SK-N-SH treated with all-trans-retinoic acid at 6 μM for 48 hours (cell line): ENCODE measurements around the gene PRR30.
"Not testable (repeated sequence)": the region's sequence is repeated elsewhere in the genome, so short reads cannot be mapped to it uniquely, and the experiment has no call there.

Experiments used
- ATAC-seq: fragments of 200-7000 bp; cut with Tn5 transposase; 3 replicates; pipeline ENCODE4 v1.9.1; 2020; ENCODE audit warnings: mild to moderate bottlenecking, moderate library complexity
- BACH2 ChIP-seq: fragments of 250-450 bp; sonication (Bioruptor Pico); IDR thresholded peaks from 2 replicates; pipeline ENCODE4 v1.9.0; 2021; ENCODE audit warnings: mild to moderate bottlenecking, borderline replicate concordance
- CSDC2 ChIP-seq: fragments of 250-450 bp; sonication (Bioruptor Pico); IDR thresholded peaks from 2 replicates; pipeline ENCODE4 v1.5.0; 2020; ENCODE audit warnings: mild to moderate bottlenecking, moderate library complexity
- GLIS3 ChIP-seq: fragments of 250-450 bp; sonication (Bioruptor Pico); IDR thresholded peaks from 2 replicates; pipeline ENCODE4 v1.5.0; 2020; ENCODE audit warnings: mild to moderate bottlenecking, moderate library complexity
- OSR1 ChIP-seq: fragments of 250-450 bp; sonication (Bioruptor Pico); IDR thresholded peaks from 2 replicates; pipeline ENCODE4 v1.8.0; 2022; ENCODE audit warnings: moderate library complexity, mild to moderate bottlenecking, inconsistent platforms
- RARB ChIP-seq: fragments of 250-450 bp; sonication (Bioruptor Pico); IDR thresholded peaks from 2 replicates; pipeline ENCODE4 v1.8.0; 2021; ENCODE audit warnings: mild to moderate bottlenecking, moderate library complexity
- TCF4 ChIP-seq: fragments of 250-450 bp; sonication (Bioruptor Pico); IDR thresholded peaks from 2 replicates; pipeline ENCODE4 v1.8.0; 2021; ENCODE audit warnings: mild to moderate bottlenecking, moderate library complexity, borderline replicate concordance
- TOX ChIP-seq: fragments of 250-450 bp; sonication (Bioruptor Pico); IDR thresholded peaks from 2 replicates; pipeline ENCODE4 v1.8.0; 2021; ENCODE audit warnings: mild to moderate bottlenecking, moderate library complexity, borderline replicate concordance
- ZC3H10 ChIP-seq: fragments of 250-450 bp; sonication (Bioruptor Pico); IDR thresholded peaks from 2 replicates; pipeline ENCODE4 v1.5.1; 2021; ENCODE audit warnings: mild to moderate bottlenecking, moderate library complexity
- ZFP3 ChIP-seq: fragments of 250-450 bp; sonication (Bioruptor Pico); IDR thresholded peaks from 2 replicates; pipeline ENCODE4 v1.5.0; 2020; ENCODE audit warnings: mild to moderate bottlenecking, moderate library complexity
- ZFP30 ChIP-seq: fragments of 450-650 bp; formaldehyde crosslinking; IDR thresholded peaks from 2 replicates; pipeline ENCODE4 v1.5.0; 2022; ENCODE audit warnings: mild to moderate bottlenecking, moderate library complexity
- ZNF565 ChIP-seq: fragments of 450-650 bp; formaldehyde crosslinking; conservative IDR thresholded peaks from 2 replicates; pipeline ENCODE4 v1.5.0; 2020; ENCODE audit warnings: low read depth, mild to moderate bottlenecking, moderate library complexity
- ZNF70 ChIP-seq: fragments of 450-650 bp; formaldehyde crosslinking; IDR thresholded peaks from 2 replicates; pipeline ENCODE4 v1.5.0; 2020; ENCODE audit warnings: mild to moderate bottlenecking, moderate library complexity
- TF ChIP-seq, protein P1 (sequence below): fragments of 250-450 bp; sonication (Bioruptor Pico); IDR thresholded peaks from 2 replicates; pipeline ENCODE4 v1.5.0; 2020; ENCODE audit warnings: mild to moderate bottlenecking, moderate library complexity
- TF ChIP-seq, protein P2 (sequence below): fragments of 250-450 bp; sonication (Bioruptor Pico); IDR thresholded peaks from 2 replicates; pipeline ENCODE4 v1.8.0; 2021; ENCODE audit warnings: low read depth, mild to moderate bottlenecking, moderate library complexity, borderline replicate concordance

The PRR30 gene

DNA sequence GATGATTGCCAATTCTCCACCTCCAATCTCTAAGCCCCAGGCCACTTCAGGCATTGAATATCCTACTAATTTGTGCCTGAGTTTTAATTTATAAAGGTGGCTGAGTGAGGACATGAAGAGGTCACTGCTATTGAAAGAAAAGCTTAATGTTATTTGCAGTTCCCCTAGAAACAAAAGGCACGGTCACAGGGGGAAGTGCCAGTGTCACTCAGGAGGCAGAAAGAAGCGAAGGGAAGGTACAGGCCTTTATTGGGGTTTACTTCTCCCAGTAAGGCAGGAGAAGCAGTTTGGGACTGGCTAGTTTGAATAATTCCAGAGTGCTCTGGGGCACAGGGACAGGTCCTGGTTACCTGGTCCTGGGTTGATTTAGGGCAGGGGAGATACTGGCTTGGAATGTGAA lies 17.3 kb downstream of the PRR30 start (continued):
- TF ChIP-seq GLIS3 (no peak), OSR1 (CRISPR knock-in tag) (no peak)

DNA sequence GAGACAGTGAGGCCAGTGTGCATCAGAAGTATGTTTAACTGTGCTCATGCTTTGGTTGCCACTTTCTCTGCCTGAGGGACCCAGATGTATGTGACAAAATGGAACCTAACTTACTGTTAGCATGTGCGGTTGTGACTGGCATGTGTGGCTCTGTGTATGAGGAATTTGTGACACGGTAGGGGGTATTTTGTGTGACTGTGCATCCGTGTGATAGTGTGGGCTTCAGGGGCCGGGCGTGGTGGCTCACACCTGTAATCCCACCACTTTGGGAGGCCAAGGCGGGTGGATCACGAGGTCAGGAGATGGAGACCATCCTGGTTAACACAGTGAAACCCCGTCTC lies 19.9 kb downstream of the PRR30 start:
- ATAC-seq: not testable (repeated sequence)

DNA sequence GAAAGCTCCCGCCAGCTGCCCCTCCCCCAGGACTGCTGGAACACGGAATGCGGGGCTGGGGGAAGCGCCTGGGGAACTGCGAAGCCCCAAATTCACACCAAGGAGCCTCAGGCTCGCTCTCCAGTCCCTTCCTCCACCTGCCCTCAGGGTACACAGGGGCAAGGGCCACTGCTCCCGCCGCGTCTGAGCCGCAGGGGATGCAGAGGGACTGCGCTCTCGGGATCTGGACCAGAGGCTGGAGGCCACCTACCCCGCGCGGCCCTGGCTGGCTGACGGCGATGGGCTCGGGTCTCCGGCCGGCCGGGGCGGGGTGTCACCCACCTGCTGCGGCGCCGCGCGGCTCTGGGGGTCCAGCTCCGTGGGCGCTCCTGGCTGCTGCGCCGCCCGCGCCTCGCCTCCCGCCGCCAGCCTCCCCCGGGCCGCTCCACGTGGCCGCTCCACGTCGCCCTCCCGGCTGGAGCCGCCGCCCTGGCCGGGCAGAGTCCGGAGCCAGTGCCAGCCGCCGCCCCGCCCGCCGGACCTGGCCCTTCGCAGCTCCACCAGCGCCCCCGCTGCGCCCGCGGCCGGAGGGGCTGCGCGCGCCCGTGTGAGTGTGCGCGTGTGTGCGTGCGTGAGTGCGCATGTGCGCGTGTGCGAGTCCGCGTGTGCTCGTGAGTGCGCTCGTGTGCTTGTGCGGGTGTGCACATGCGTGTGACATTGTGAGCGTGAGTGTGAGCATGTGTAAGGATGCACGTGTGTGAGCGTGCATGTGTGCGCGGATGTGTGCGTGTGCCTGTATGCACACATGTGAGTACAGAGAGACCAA lies 20.5 kb downstream of the PRR30 start, which contains the start of gene CGREF1:
CGREF1 (minus strand) TSS at position 604 of the 805 bp plus-strand sequence. CDS start 14,762 bp downstream, outside the sequence.
- ATAC-seq: peak; percentile 50
- TF ChIP-seq CSDC2 (CRISPR knock-in tag) (no peak), OSR1 (CRISPR knock-in tag) (no peak), ZNF565 (CRISPR knock-in tag) (0 out of 2 replicates have a peak, but pooled peaks have one; percentile 17), BACH2 (0 out of 2 replicates have a peak, but pooled peaks have one; percentile 2), ZFP30 (CRISPR knock-in tag) (peak; percentile 30; the same call in 1 of the 2 replicates)

DNA sequence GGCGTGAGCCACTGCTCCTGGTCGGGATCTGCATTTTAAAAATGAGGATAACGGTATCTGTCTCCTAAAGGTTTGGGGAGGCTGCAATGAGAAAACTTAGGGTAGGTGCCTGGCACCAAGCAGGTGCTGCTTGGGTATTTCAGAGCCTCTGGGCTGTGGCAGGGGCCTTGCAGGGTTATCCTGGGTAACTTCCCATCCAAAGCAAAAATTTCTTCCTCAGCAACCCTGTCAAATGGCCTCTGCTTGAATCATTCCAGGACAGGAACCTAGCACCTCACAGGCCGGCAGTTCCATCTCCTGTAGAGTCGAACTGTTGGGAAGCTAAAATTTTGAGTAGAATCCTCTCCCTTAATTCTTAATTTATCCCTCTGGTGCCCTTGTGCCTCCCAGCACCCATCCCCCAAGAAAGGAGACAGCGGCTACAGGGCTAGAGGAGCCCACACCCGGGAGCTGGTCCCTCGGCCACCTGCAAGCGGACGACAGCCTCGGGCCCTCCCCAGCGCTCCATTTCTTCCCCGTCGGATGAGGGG lies 21.1 kb downstream of the PRR30 start:
- TF ChIP-seq GLIS3: no peak
- TF ChIP-seq, protein P1, sequence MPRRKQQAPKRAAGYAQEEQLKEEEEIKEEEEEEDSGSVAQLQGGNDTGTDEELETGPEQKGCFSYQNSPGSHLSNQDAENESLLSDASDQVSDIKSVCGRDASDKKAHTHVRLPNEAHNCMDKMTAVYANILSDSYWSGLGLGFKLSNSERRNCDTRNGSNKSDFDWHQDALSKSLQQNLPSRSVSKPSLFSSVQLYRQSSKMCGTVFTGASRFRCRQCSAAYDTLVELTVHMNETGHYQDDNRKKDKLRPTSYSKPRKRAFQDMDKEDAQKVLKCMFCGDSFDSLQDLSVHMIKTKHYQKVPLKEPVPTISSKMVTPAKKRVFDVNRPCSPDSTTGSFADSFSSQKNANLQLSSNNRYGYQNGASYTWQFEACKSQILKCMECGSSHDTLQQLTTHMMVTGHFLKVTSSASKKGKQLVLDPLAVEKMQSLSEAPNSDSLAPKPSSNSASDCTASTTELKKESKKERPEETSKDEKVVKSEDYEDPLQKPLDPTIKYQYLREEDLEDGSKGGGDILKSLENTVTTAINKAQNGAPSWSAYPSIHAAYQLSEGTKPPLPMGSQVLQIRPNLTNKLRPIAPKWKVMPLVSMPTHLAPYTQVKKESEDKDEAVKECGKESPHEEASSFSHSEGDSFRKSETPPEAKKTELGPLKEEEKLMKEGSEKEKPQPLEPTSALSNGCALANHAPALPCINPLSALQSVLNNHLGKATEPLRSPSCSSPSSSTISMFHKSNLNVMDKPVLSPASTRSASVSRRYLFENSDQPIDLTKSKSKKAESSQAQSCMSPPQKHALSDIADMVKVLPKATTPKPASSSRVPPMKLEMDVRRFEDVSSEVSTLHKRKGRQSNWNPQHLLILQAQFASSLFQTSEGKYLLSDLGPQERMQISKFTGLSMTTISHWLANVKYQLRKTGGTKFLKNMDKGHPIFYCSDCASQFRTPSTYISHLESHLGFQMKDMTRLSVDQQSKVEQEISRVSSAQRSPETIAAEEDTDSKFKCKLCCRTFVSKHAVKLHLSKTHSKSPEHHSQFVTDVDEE (CRISPR knock-in tag): no peak
- no peak for TF ChIP-seq RARB (CRISPR knock-in tag)
- ATAC-seq: peak; percentile 30

DNA sequence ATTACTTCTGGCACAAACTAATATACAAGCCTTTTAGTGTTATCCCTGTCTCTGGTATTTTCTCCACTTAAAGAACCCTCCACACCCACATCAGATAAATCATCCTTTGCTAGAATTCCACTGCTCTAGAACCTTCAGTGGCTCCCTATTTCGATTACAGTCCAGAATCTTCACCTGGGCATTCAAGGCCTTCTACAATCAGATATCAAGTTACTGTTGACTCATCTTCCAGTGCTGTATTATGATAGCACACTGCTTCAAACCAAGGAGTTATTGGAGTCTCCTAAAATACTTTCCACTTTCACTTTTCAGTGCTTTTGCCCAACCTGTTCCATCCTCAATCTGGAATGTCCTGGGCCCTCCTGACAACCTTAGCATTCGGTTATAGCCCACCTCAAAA lies 23.7 kb downstream of the PRR30 start:
- TF ChIP-seq ZFP30 (CRISPR knock-in tag) (no peak), ZFP3 (CRISPR knock-in tag) (no peak), ZC3H10 (CRISPR knock-in tag) (no peak), BACH2 (no peak), TCF4 (CRISPR knock-in tag) (no peak), ZNF565 (CRISPR knock-in tag) (no peak)
- TF ChIP-seq, protein P2, sequence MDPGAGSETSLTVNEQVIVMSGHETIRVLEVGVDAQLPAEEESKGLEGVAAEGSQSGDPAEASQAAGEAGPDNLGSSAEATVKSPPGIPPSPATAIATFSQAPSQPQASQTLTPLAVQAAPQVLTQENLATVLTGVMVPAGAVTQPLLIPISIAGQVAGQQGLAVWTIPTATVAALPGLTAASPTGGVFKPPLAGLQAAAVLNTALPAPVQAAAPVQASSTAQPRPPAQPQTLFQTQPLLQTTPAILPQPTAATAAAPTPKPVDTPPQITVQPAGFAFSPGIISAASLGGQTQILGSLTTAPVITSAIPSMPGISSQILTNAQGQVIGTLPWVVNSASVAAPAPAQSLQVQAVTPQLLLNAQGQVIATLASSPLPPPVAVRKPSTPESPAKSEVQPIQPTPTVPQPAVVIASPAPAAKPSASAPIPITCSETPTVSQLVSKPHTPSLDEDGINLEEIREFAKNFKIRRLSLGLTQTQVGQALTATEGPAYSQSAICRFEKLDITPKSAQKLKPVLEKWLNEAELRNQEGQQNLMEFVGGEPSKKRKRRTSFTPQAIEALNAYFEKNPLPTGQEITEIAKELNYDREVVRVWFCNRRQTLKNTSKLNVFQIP (CRISPR knock-in tag): no peak
- no peak for ATAC-seq

DNA sequence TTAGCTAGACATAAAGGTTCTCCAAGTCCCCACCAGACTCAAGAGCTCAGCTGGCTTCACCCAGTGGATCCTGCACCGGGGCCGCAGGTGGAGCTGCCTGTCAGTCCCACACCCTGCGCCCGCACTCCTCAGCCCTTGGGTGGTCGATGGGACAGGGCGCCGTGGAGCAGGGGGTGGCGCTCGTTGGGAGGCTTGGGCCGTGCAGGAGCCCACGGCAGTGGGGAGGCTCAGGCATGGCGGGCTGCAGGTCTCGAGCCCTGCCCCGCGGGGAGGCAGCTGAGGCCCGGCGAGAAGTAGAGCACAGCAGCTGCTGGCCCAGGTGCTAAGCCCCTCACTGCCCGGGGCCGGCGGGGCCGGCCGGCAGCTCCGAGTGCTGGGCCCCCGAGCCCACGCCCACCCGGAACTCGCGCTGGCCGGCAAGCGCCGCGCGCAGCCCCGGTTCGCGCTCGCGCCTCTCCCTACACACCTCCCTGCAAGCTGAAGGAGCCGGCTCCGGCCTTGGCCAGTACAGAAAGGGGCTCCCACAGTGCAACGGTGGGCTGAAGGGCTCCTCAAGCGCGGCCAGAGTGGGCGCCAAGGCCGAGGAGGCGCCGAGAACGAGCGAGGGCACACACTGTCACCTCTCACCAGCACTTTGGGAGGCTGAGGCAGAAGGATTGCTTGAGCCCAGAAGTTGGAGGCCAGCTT lies 27.7 kb downstream of the PRR30 start:
- ATAC-seq: not testable (repeated sequence)

DNA sequence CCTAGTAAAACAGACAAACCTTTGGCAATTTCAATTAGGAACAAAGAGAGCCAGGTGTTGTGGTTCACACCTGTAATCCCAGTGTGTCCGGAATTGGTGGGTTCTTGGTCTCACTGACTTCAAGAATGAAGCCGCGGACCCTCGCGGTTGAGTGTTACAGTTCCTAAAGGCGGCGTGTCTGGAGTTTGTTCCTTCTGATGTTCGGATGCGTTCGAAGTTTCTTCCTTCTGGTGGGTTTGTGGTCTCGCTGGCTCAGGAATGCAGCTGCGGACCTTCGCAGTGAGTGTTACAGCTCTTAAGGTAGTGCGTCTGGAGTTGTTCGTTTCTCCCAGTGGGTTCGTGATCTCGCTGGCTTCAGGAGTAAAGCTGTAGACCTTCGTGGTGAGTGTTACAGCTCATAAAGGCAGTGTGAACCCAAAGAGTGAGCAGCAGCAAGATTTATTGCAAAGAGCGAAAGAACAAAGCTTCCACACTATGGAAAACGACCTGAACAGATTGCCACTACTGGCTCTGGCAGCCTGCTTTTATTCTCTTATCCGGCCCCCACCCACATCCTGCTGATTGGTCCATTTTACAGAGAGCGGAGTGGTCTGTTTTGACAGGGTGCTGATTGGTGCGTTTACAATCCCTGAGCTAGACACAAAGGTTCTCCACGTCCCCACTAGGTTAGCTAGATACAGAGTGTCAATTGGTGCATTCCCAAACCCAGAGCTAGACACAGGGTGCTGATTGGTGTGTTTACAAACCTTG lies 28.4 kb downstream of the PRR30 start:
- ATAC-seq: not testable (repeated sequence)

DNA sequence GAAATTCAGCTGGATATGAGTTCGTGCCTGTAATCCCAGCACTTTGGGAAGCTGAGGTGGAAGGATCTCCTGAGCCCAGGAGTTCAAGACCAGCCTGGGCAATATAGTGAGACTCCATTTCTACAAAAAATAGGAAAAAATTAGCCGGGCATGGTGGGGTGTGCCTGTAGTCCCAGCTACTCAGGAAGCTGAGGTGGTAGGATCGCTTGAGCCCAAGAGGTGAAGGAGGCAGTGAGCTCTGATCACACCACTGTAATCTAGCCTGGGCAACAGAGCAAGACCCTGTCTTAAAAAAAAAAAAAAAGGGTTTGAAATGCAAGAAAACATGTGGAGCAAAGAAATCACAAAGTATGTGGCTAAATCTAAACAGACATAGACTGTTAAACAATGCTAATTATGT lies 30.1 kb downstream of the PRR30 start:
- no peak for ATAC-seq
- TF ChIP-seq ZFP30 (CRISPR knock-in tag) (no peak), ZNF565 (CRISPR knock-in tag) (no peak), TOX (no peak), ZNF70 (CRISPR knock-in tag) (no peak)
- TF ChIP-seq, protein P1 (CRISPR knock-in tag): no peak
- TF ChIP-seq, protein P2 (CRISPR knock-in tag): no peak
